Parathyroid adenoma (tissue), 2 donors: ENCODE results near the gene KLHL40.
A peak's percentile ranks its signal among the peaks of the same experiment; 100 is the strongest.

Source experiments
- H2AFZ ChIP-seq: fragments of 300-600 bp; sonication (generic); one replicate; pipeline ENCODE4 v1.7.0; 2017; ENCODE audit warnings: antibody characterized with exemption, mild to moderate bottlenecking
- H3K27ac ChIP-seq: fragments of 300-600 bp; sonication (generic); one replicate; pipeline ENCODE4 v1.7.0; 2017
- H3K27me3 ChIP-seq: fragments of 300-600 bp; sonication (generic); one replicate; pipeline ENCODE4 v1.7.0; 2017; ENCODE audit warnings: low read length; ENCODE audit not compliant: control insufficient read depth, insufficient read depth
- H3K36me3 ChIP-seq: fragments of 300-600 bp; sonication (generic); one replicate; pipeline ENCODE4 v1.7.0; 2017; ENCODE audit warnings: low read length; ENCODE audit not compliant: control insufficient read depth, insufficient read depth
- H3K4me1 ChIP-seq: fragments of 300-600 bp; sonication (generic); one replicate; pipeline ENCODE4 v1.7.0; 2017; ENCODE audit warnings: control low read depth
- H3K4me2 ChIP-seq: fragments of 300-600 bp; sonication (generic); one replicate; pipeline ENCODE4 v1.7.0; 2017; ENCODE audit warnings: low read length
- H3K4me3 ChIP-seq: fragments of 300-600 bp; sonication (generic); one replicate; pipeline ENCODE4 v1.7.0; 2017; ENCODE audit warnings: low read depth, low read length
- H3K79me2 ChIP-seq: fragments of 300-600 bp; sonication (generic); one replicate; pipeline ENCODE4 v1.7.0; 2017; ENCODE audit warnings: control low read depth
- H3K9ac ChIP-seq: fragments of 300-600 bp; sonication (generic); one replicate; pipeline ENCODE4 v1.7.0; 2017; ENCODE audit warnings: mild to moderate bottlenecking
- H3K9me3 ChIP-seq: fragments of 300-600 bp; sonication (generic); one replicate; pipeline ENCODE4 v1.7.0; 2017; ENCODE audit warnings: low read length; ENCODE audit not compliant: control insufficient read depth
- CTCF ChIP-seq: fragments of 300-600 bp; sonication (generic); IDR thresholded peaks from one replicate; pipeline ENCODE4 v1.7.0; 2017; ENCODE audit warnings: antibody characterized with exemption, mild to moderate bottlenecking
- donor health status: primary hyperparathyroidism.

KLHL40 gene

GRCh38 chr3:42701371-42702065 is 16.2 kb downstream of the KLHL40 start:
- Histone ChIP-seq H3K4me2 (no peak overlapping the region), H3K9me3 (no peaks in the 10 kb centered on the region), H3K79me2 (peaks cover 3% of the 10 kb centered on the region), H3K27me3 (no peaks in the 10 kb centered on the region), H3K4me3 (no peak overlapping the region), H3K4me1 (peaks cover 21% of the 10 kb centered on the region), H3K27ac (peak overlapping the region; percentile 97), H3K36me3 (no peaks in the 10 kb centered on the region), H3K9ac (peak overlapping the region; percentile 32), H2AFZ (peak overlapping the region; percentile 83)
- TF ChIP-seq CTCF = no peak

- H3K9ac ChIP-seq = peak within 1 kb of the TSS; percentile 46
- H3K36me3 ChIP-seq = no peaks in the 10 kb centered on the region
- H2AFZ ChIP-seq = peak within 1 kb of the TSS; percentile 83
- no peak within 1 kb of the TSS for H3K4me2 ChIP-seq
- peaks cover 21% of the 10 kb centered on the region for H3K4me1 ChIP-seq
- peaks cover 3% of the 10 kb centered on the region for H3K79me2 ChIP-seq
- TF ChIP-seq CTCF = peak; percentile 5
- H3K27me3 ChIP-seq = no peaks in the 10 kb centered on the region
- H3K4me3 ChIP-seq = no peak within 1 kb of the TSS
- H3K9me3 ChIP-seq = no peaks in the 10 kb centered on the region
- H3K27ac ChIP-seq = peak within 1 kb of the TSS; percentile 97
Observed at GRCh38 chr3:42702066-42702951, 17.0 kb downstream of the KLHL40 start, which contains the start of gene HHATL. HHATL (minus strand) TSS chr3:42702798; CDS start chr3:42700826, 1,972 bp downstream.

- TF ChIP-seq CTCF = no peak
- H3K27ac ChIP-seq = peak overlapping the region; percentile 97
- no peaks in the 10 kb centered on the region for H3K36me3 ChIP-seq
- no peak overlapping the region for H3K4me3 ChIP-seq
- peaks cover 3% of the 10 kb centered on the region for H3K79me2 ChIP-seq
- H3K27me3 ChIP-seq = no peaks in the 10 kb centered on the region
- H2AFZ ChIP-seq = peak overlapping the region; percentile 83
- no peaks in the 10 kb centered on the region for H3K9me3 ChIP-seq
- no peak overlapping the region for H3K9ac ChIP-seq
- H3K4me2 ChIP-seq = no peak overlapping the region
- peaks cover 21% of the 10 kb centered on the region for H3K4me1 ChIP-seq
Observed at GRCh38 chr3:42702982-42703694, 17.8 kb downstream of the KLHL40 start.

- H3K4me1 ChIP-seq = peaks cover 19% of the 10 kb centered on the region
- H3K9me3 ChIP-seq = no peaks in the 10 kb centered on the region
- no peaks in the 10 kb centered on the region for H3K27me3 ChIP-seq
- H2AFZ ChIP-seq = peak overlapping the region; percentile 83
- H3K4me2 ChIP-seq = no peak overlapping the region
- TF ChIP-seq CTCF = no peak
- H3K79me2 ChIP-seq = peaks cover 3% of the 10 kb centered on the region
- H3K9ac ChIP-seq = no peak overlapping the region
- H3K4me3 ChIP-seq = no peak overlapping the region
- no peaks in the 10 kb centered on the region for H3K36me3 ChIP-seq
- peak overlapping the region; percentile 97 for H3K27ac ChIP-seq
Observed at GRCh38 chr3:42703695-42704025, 18.3 kb downstream of the KLHL40 start.
